ENCODE data around the gene LRWD1.

Gene LRWD1

DNA sequence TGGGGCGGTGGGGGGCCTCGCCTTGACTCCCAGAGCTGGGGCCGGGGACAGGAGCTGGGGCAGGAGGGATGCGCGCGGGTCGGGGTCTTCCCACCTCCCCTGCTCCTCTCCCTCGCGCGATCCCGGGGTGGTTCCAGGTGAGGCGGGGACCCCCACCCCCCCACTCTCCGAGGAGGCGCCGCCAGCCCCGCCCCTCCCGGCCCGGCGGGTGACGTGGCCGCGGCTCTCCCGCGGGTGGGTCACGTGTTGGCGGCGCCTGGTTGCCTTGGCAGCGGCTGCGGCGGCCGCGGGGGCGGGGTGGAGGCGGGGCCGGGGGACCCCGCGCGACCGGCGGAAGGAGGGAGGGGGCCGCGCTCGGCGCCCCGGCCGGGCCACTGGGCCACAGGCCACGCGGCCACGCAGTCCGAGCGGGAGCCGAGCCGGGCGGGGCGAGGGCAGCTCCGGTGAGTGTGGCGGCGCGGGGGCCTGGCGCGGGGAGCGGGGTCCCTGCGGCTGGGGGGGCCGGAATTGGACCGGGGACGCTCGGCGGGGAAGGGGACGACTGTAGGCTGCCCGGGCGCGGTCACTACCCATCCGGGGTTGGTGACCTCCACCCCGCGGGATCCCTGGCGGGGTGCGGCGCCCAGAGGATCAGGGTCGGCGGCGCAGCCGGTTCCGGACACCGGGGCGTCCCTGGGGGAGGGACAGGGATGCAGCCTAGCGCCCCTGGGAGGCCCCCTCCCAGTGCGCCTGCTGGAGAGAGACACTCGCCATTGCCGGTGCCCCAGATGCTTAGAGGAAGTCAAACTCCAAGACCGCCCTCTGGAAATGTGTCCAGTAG lies 31.4 kb upstream of the LRWD1 start, which contains the start of gene ORAI2 (continued):
- TF ChIP-seq GLIS2 (tag by site-specific recombination; IDR thresholded peaks at IDR 0.05), result peak; percentile 91
- no peak for TF ChIP-seq ZNF19 (tag by site-specific recombination; IDR thresholded peaks at IDR 0.05; ENCODE audit: low read depth)
- TF ChIP-seq ZNF404 (tag by site-specific recombination; IDR thresholded peaks at IDR 0.05), result no peak
- no peak for TF ChIP-seq ZNF544 (tag by site-specific recombination; IDR thresholded peaks at IDR 0.05)
- no peak for TF ChIP-seq ZNF792 (tag by site-specific recombination; IDR thresholded peaks at IDR 0.05)
- no peak for TF ChIP-seq MYNN (tag by site-specific recombination; IDR thresholded peaks at IDR 0.05; ENCODE audit: borderline replicate concordance)

DNA sequence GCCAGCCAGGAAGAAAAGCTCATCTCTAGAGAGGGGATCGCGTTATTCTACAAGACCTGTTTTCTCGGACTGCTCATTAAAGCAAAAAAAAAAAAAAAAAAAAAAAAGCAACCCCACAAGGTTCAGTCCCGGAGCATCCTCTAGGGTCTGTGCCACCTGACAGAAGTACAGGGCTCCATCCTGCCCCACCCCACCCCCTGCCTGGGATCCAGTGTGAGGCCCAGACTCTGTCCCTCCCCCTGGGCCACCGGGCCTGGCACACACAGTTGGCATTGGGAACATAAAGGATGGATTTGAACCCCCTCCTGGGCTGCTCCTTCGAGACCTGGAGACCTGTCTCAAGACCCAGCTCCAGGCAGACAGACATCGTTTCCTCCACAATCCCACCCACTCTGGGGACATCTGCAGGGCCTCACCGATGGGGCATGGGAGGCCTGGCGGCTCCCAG lies 30.7 kb upstream of the LRWD1 start:
- peak overlapping the region; percentile 68; the same call in 1 of the 2 replicates for H3K27ac ChIP-seq (ENCODE audit: extremely low read depth, low read depth, low read length)
- POLR2A ChIA-PET, result interaction anchor here (0.6 to 1.0 kb wide), 2 partner anchors 18 to 314 kb away, joined by 3 to 5 read pairs; no protein-coding TSS in a partner anchor
- CTCF ChIA-PET, result interaction anchor here (0.6 to 1.0 kb wide), 4 partner anchors 22 to 1826 kb away, joined by 3 to 6 read pairs (median 3); partner anchors contain the start of gene PRKRIP1
- TF ChIP-seq, protein P1, sequence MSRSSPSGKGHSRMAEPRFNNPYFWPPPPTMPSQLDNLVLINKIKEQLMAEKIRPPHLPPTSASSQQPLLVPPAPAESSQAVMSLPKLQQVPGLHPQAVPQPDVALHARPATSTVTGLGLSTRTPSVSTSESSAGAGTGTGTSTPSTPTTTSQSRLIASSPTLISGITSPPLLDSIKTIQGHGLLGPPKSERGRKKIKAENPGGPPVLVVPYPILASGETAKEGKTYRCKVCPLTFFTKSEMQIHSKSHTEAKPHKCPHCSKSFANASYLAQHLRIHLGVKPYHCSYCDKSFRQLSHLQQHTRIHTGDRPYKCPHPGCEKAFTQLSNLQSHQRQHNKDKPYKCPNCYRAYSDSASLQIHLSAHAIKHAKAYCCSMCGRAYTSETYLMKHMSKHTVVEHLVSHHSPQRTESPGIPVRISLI (tag by site-specific recombination; IDR thresholded peaks at IDR 0.05), result peak; percentile 79
- TF ChIP-seq ZNF394 (tag by site-specific recombination; IDR thresholded peaks at IDR 0.05; ENCODE audit: borderline replicate concordance) (no peak), SP3 (tag by site-specific recombination; IDR thresholded peaks at IDR 0.05) (0 out of 2 replicates have a peak, but pooled peaks have one; percentile 12), GLI4 (tag by site-specific recombination; IDR thresholded peaks at IDR 0.05) (no peak), ZNF184 (tag by site-specific recombination; IDR thresholded peaks at IDR 0.05) (no peak), ZNF792 (tag by site-specific recombination; IDR thresholded peaks at IDR 0.05) (no peak), GLIS1 (tag by site-specific recombination; IDR thresholded peaks at IDR 0.05) (0 out of 2 replicates have a peak, but pooled peaks have one; percentile 9), HOXC10 (CRISPR knock-in tag; IDR thresholded peaks at IDR 0.05) (no peak), ZNF335 (tag by site-specific recombination; conservative IDR thresholded peaks at IDR 0.05) (peak; percentile 69)
- TF ChIP-seq, protein P2, sequence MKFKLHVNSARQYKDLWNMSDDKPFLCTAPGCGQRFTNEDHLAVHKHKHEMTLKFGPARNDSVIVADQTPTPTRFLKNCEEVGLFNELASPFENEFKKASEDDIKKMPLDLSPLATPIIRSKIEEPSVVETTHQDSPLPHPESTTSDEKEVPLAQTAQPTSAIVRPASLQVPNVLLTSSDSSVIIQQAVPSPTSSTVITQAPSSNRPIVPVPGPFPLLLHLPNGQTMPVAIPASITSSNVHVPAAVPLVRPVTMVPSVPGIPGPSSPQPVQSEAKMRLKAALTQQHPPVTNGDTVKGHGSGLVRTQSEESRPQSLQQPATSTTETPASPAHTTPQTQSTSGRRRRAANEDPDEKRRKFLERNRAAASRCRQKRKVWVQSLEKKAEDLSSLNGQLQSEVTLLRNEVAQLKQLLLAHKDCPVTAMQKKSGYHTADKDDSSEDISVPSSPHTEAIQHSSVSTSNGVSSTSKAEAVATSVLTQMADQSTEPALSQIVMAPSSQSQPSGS (tag by site-specific recombination; IDR thresholded peaks at IDR 0.05; ENCODE audit: low read depth), result no peak
- TF ChIP-seq, protein P3, sequence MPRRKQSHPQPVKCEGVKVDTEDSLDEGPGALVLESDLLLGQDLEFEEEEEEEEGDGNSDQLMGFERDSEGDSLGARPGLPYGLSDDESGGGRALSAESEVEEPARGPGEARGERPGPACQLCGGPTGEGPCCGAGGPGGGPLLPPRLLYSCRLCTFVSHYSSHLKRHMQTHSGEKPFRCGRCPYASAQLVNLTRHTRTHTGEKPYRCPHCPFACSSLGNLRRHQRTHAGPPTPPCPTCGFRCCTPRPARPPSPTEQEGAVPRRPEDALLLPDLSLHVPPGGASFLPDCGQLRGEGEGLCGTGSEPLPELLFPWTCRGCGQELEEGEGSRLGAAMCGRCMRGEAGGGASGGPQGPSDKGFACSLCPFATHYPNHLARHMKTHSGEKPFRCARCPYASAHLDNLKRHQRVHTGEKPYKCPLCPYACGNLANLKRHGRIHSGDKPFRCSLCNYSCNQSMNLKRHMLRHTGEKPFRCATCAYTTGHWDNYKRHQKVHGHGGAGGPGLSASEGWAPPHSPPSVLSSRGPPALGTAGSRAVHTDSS (tag by site-specific recombination; IDR thresholded peaks at IDR 0.05), result no peak
- TF ChIP-seq, protein P4, sequence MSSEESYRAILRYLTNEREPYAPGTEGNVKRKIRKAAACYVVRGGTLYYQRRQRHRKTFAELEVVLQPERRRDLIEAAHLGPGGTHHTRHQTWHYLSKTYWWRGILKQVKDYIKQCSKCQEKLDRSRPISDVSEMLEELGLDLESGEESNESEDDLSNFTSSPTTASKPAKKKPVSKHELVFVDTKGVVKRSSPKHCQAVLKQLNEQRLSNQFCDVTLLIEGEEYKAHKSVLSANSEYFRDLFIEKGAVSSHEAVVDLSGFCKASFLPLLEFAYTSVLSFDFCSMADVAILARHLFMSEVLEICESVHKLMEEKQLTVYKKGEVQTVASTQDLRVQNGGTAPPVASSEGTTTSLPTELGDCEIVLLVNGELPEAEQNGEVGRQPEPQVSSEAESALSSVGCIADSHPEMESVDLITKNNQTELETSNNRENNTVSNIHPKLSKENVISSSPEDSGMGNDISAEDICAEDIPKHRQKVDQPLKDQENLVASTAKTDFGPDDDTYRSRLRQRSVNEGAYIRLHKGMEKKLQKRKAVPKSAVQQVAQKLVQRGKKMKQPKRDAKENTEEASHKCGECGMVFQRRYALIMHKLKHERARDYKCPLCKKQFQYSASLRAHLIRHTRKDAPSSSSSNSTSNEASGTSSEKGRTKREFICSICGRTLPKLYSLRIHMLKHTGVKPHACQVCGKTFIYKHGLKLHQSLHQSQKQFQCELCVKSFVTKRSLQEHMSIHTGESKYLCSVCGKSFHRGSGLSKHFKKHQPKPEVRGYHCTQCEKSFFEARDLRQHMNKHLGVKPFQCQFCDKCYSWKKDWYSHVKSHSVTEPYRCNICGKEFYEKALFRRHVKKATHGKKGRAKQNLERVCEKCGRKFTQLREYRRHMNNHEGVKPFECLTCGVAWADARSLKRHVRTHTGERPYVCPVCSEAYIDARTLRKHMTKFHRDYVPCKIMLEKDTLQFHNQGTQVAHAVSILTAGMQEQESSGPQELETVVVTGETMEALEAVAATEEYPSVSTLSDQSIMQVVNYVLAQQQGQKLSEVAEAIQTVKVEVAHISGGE (tag by site-specific recombination; conservative IDR thresholded peaks at IDR 0.05; ENCODE audit: low read depth), result 0 out of 2 replicates have a peak, but pooled peaks have one; percentile 8
- TF ChIP-seq, protein P5, sequence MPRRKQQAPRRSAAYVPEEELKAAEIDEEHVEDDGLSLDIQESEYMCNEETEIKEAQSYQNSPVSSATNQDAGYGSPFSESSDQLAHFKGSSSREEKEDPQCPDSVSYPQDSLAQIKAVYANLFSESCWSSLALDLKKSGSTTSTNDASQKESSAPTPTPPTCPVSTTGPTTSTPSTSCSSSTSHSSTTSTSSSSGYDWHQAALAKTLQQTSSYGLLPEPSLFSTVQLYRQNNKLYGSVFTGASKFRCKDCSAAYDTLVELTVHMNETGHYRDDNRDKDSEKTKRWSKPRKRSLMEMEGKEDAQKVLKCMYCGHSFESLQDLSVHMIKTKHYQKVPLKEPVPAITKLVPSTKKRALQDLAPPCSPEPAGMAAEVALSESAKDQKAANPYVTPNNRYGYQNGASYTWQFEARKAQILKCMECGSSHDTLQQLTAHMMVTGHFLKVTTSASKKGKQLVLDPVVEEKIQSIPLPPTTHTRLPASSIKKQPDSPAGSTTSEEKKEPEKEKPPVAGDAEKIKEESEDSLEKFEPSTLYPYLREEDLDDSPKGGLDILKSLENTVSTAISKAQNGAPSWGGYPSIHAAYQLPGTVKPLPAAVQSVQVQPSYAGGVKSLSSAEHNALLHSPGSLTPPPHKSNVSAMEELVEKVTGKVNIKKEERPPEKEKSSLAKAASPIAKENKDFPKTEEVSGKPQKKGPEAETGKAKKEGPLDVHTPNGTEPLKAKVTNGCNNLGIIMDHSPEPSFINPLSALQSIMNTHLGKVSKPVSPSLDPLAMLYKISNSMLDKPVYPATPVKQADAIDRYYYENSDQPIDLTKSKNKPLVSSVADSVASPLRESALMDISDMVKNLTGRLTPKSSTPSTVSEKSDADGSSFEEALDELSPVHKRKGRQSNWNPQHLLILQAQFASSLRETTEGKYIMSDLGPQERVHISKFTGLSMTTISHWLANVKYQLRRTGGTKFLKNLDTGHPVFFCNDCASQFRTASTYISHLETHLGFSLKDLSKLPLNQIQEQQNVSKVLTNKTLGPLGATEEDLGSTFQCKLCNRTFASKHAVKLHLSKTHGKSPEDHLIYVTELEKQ (tag by site-specific recombination; IDR thresholded peaks at IDR 0.05; ENCODE audit: borderline replicate concordance), result no peak
- TF ChIP-seq, protein P6, sequence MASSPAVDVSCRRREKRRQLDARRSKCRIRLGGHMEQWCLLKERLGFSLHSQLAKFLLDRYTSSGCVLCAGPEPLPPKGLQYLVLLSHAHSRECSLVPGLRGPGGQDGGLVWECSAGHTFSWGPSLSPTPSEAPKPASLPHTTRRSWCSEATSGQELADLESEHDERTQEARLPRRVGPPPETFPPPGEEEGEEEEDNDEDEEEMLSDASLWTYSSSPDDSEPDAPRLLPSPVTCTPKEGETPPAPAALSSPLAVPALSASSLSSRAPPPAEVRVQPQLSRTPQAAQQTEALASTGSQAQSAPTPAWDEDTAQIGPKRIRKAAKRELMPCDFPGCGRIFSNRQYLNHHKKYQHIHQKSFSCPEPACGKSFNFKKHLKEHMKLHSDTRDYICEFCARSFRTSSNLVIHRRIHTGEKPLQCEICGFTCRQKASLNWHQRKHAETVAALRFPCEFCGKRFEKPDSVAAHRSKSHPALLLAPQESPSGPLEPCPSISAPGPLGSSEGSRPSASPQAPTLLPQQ (tag by site-specific recombination; IDR thresholded peaks at IDR 0.05), result no peak

More for the DNA sequence above, 30.7 kb upstream of the LRWD1 start:
- Histone ChIP-seq H3K4me3 (ENCODE audit: low read depth, low read length) (peak overlapping the region; percentile 83), H3K36me3 (ENCODE audit: control insufficient read depth in 2 of 2, insufficient read depth in 1 of 2, low read length in 2 of 2) (peaks cover 7 to 16% of the 10 kb centered on the region in 2 experiments; a peak in 2 of 3 replicates), H3K4me1 (ENCODE audit: control insufficient read depth, insufficient read depth, low read length) (peaks cover 15% of the 10 kb centered on the region), H3K9me3 (ENCODE audit: control insufficient read depth, insufficient read depth, low read depth, low read length) (no peaks in the 10 kb centered on the region)
